HG02973 (cell line): ENCODE results near the gene TBC1D9.

Experiments
- ATAC-seq: cut with Tn5 transposase; IDR thresholded peaks from one replicate; pipeline ENCODE4 v1.9.1; 2021; ENCODE audit warnings: moderate library complexity; ENCODE audit not compliant: unreplicated experiment

TBC1D9 gene

GRCh38 chr4:140701071-140701470 lies 55.1 kb downstream of the TBC1D9 start:
- no peak for ATAC-seq

GRCh38 chr4:140697709-140698560 lies 58.2 kb downstream of the TBC1D9 start:
- ATAC-seq = no peak

- ATAC-seq = no peak
These were observed 60.7 kb downstream of the TBC1D9 start for GRCh38 chr4:140695483-140695882.

GRCh38 chr4:140693562-140693961 lies 62.6 kb downstream of the TBC1D9 start:
- no peak for ATAC-seq

GRCh38 chr4:140691369-140691768 lies 64.8 kb downstream of the TBC1D9 start:
- ATAC-seq = no peak

GRCh38 chr4:140690093-140690492 lies 66.1 kb downstream of the TBC1D9 start:
- no peak for ATAC-seq

GRCh38 chr4:140689623-140690022 lies 66.6 kb downstream of the TBC1D9 start:
- no peak for ATAC-seq

GRCh38 chr4:140688711-140689598 lies 67.2 kb downstream of the TBC1D9 start:
- no peak for ATAC-seq

GRCh38 chr4:140686796-140687195 lies 69.4 kb downstream of the TBC1D9 start:
- no peak for ATAC-seq

- ATAC-seq = no peak
These were observed 71.9 kb downstream of the TBC1D9 start for GRCh38 chr4:140684314-140684713.

GRCh38 chr4:140681201-140681600 lies 75.0 kb downstream of the TBC1D9 start:
- ATAC-seq = no peak

GRCh38 chr4:140680686-140681085 lies 75.5 kb downstream of the TBC1D9 start:
- no peak for ATAC-seq

- no peak for ATAC-seq
These were observed 76.6 kb downstream of the TBC1D9 start for GRCh38 chr4:140679576-140679975.

- ATAC-seq = no peak
These were observed 80.5 kb downstream of the TBC1D9 start for GRCh38 chr4:140675599-140676231.

- ATAC-seq = no peak
These were observed 82.5 kb downstream of the TBC1D9 start for GRCh38 chr4:140673729-140674128.

- ATAC-seq = no peak
These were observed 83.8 kb downstream of the TBC1D9 start for GRCh38 chr4:140672416-140672815.

GRCh38 chr4:140668111-140668510 lies 88.1 kb downstream of the TBC1D9 start:
- ATAC-seq = no peak

- peak; percentile 68 for ATAC-seq
These were observed 89.1 kb downstream of the TBC1D9 start for GRCh38 chr4:140666889-140667614.

GRCh38 chr4:140662082-140662869 lies 93.9 kb downstream of the TBC1D9 start:
- ATAC-seq = no peak

GRCh38 chr4:140661550-140661949 lies 94.6 kb downstream of the TBC1D9 start:
- ATAC-seq = no peak
